GM19193 (cell line): Measurements from ENCODE around the gene CPPED1.

Source experiments
- POLR2A ChIP-seq: IDR thresholded peaks from 4 replicates; pipeline ENCODE4 v1.6.1; 2011; ENCODE audit not compliant: insufficient read depth, insufficient read length; ENCODE audit errors: extremely low read depth

CPPED1 gene

DNA sequence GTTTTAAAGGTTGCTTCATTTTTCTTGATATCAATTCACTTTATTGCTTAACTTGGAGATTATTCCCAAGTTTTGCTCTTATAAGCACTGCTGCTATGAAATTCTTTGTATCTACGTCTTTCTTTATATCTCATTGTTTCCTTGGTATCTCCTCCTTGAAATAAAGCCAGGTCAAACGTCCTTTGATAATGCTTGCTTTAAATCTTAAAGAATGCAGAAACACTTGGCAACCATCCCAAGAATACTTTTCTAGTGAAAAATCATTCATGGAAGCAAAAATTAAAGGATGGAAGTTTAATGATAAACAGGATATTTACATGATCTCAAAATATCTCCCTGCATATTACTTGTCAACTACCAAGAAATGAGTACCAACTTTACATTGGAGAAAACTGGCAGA is 175.2 kb downstream of the CPPED1 start:
- TF ChIP-seq POLR2A: no peak

DNA sequence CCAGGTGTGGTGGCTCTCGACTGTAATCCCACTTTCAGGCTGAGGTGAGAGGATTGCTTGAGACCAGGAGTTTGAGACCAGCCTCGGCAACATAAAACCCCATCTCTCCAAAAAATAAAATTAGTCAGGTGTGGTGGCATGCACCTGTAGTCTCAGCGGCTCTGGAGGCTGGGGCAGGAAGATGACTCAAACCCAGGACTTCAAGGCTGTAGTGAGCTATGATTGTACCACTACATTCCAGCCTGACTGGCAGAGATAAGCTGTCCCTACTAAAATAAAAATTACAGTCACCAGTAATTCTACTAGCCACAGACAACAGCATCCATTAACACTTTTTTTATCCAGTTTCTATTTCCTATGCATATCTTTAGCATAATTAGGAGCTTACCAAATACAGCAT is 176.3 kb downstream of the CPPED1 start:
- no peak for TF ChIP-seq POLR2A

DNA sequence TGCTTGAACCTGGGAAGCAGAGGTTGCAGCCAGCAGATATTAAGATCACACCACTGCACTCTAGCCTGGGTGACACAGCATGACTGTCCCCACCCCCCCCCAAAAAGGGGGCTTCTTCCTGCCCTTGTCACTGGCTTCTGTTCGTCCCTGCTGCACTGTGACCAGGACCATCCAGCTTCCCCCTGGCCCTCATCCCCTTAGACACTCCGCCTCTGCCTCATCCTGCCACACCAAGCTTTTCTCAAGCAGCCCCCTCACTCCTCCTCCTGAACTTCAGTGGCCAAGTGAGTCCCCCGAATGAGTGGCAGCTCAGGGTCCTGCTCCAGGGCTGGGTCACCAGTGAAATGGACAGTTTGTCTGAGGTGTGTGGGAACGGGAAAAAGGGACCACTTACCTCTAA is 177.3 kb downstream of the CPPED1 start:
- no peak for TF ChIP-seq POLR2A

DNA sequence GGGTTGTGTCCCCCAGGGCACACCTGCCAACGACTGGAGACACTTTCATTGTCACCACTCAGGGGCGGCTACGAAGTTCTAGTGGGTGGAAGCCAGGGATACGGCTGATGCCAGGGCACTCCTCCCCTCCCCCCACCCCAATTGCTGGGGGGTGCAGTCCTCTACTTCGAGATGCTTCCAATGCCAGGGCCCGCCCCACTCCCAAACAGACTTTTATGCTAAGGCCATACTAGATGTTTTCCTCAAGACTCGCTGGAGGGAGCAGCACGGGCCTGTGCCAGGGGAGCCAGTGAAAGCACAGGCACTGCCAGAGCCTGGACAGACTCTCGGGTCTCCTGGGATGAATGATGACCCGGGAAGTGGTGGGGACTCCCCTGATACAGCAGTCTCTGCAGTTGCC is 178.0 kb downstream of the CPPED1 start:
- no peak for TF ChIP-seq POLR2A

DNA sequence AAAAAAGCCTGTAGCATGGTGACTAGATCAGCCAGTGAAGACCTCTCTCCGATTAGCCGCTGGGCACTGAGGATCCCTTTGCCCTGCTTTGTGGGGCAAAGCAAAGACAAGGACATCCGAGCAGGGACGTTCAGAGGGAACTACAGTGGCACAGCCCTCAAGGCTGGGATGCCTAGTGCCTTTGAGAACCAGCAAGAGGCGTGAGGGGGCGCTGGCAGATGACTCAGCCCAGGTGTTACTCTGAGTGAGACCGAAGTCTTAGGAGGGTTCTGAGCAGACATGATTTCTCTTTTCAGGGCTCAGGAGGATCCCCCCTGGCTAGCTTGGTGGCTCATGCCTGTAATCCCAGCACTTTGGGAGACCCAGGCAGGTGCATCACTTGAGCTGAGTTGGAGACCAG is 178.6 kb downstream of the CPPED1 start:
- TF ChIP-seq POLR2A: no peak

DNA sequence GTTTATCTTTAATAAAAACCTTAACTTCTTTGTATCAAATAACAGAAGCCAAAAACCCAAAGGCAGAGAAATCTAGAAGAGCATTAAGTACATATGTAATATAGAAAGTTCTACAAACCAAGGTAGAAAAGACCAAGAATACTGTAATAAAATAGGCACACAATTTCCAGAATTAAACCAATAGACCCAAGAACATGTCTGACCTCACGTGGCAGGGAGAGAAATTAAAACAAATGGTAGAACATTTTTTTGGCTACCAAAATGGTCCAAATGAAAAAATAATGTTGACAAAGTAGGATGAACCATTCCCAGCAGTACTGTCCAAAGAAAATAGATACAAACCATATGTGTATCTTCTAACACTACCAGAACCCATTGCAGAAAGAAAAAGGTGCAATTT is 183.5 kb downstream of the CPPED1 start:
- TF ChIP-seq POLR2A: no peak

DNA sequence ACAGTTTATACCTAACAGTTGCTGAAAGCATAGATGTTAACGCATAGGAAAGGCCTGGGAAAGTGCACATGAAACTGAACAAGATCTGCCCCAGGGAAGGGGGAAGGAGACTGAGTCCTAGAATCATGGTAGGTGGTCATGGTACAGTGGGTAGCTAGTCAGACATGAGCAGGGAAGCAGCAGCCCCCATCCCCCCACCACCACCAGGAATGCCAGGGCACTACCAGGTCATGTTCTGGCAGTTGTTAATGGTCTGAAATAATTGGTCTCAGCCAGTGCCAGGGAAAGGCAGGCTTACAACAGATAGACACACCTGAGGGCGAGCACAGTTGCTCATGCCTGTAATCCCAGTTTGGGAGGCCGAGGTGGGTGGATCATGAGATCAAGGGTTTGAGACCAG is 185.2 kb downstream of the CPPED1 start:
- TF ChIP-seq POLR2A: no peak

DNA sequence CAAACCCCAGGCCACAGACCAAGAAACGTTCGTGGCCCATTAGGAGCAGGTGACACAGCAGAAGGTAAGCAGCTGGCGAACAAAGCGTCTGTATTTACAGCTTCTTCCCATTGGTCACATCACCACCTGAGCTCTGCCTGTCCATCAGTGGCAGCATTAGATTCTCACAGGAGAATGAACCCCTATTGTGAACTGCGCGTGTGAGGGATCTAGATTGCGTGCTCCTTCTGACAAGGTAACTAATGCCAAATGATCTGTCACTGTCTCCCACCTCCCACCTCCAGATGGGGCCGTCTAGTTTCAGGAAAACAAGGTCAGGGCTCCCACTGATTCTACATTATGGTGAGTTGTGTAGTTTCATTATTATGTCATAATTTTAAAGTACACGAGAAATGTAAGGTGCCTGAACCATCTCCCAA is 186.3 kb downstream of the CPPED1 start:
- TF ChIP-seq POLR2A: no peak

DNA sequence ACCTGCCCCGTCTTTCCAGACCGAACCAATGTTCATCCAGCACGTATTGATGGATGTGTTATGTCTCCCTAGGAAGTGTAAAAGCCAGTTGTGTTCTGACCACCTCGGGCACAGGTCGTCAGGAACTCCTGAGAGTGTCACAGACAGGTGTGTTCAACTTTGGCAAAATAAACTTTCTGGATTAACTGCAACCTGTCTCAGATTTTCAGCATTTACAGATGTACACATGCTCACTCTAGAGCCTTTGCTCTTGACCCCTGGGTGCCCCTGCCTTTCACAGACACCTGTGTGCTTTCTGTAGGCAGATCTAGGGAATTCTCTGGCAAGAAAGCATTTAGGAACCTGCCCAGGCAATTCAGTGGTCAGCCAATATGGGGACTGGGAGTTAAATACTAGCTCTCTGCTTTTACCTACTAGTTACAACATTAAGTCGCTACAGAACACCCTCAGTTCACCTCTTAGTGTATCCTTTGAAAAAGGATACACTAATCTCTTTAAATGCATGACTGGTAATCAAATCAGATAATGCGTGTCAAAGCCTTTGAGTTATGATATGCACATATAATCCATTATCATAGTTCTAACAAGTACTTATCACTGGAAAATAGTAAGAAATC is 188.9 kb downstream of the CPPED1 start:
- no peak for TF ChIP-seq POLR2A

DNA sequence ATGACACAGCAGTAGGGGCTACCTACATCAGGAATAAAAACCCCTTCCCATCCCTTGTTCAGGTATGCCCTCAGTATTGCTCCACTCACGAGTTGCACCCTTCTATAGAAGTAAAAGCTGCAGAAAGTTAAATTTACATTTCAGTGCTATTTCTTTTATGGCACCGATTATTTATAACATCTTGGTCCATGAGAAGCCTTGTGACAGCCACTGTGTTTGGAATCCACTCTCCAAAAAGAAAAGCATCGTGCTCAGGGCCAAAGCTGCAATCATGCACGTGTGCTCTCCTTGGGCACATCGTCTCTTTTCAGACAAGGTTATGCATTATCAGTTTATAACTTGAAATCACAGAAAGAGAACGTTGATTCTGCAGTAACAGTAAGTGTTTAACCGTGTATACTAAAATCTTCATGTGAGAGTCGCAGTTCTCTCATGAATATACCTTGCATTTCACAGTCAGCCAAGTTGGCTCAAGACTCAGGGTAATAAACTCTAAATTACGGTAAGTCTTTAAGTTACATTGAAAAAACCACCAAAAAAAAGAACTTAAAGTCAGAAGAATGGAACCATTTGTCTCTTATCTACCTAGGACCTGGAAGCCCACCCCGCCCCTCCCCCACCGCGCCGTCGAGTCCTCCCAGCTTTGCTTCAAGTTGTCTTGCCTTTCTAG is 189.6 kb downstream of the CPPED1 start:
- TF ChIP-seq POLR2A: no peak

DNA sequence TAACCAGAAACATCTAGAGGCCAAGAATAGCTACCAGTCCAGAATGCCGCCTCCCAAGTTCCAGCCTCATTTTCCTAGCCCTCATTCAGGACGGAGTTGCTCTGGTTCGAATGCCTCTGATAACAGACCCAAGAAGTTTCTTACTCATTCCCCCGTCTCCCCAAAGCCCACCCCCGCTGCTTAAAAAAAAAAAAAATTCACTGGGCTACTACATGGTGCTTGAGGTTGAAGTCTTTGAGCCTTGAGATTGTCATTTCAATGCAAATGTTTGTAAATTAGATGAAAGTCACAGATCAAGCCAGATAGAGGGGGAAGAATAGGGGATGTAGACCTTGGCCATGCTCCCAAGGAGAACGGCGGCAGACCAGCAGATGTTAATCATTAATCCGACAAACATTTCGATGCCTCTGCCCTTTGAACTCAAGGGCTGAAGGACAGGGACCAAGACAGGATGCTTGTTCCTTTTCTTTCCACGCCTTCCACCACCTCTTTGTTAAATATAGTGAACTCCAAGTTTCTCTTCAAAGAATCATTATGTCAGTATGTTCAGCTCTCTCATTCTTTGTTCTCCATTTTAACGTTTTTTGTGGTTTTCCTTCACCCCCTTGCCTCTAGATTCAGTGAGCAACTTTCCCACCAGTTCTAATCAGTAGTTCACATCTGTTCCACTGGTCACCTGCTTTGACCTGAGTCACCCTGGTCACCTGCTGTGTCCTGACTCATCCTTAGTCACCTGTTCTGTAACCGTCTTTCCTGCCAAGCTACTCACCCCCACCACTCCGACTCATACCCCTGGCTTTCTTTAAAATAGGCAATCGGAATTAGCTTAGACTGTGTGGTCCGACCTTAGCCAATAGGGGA is 190.3 kb downstream of the CPPED1 start:
- no peak for TF ChIP-seq POLR2A

DNA sequence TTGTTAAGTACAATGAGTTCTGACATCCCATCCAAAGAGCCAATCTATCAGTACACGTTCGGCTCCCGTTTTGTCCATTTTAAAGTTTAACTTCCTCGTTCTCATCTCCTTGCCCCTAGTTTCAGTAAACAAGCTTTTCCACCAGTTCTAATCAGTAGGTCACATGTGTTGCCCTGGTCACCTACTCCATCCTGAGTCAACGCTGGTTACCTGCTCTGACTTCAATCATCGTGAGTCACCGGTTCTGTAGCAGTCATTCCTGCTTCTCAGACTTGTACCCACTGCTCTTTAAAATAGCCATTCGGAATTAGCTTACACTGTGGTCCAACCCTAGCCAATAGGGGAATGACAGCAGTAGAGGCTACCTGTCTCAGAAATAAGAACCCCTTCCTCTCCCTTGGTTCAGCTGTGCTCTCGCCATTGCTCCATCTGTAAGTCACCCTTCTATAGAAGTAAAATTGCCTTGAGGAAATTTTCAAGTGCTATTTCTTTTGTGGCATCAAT is 191.0 kb downstream of the CPPED1 start:
- no peak for TF ChIP-seq POLR2A

DNA sequence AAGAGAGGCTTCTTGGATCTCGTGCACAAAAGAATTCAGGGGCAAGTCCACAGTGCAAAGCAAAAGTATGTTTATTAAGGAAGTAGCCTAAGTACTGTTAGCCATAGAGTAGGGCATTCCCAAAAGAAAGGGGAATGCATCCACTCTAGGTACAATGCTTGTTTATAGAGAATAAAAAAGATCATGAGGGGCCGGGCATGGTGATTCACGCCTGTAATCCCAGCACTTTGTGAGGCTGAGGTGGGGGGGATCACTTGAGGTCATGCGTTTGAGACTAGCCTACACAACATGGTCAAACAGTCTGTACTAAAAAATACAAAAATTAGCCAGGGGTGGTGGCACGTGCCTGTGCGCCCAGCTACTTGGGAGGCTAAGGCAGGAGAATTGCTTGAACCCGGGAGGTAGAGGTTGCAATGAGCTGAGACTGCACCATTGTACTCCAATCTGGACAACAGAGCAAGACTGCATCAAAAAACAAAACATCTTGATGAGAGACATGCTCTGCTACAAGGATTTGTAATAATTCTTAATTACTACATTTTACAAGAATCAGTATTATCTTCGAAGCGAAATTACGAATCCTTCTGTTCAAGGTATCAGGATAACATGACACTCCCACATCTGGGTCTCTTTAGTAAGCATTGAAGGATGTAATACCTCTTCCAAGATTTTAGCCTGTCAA is 191.6 kb downstream of the CPPED1 start:
- TF ChIP-seq POLR2A: no peak

DNA sequence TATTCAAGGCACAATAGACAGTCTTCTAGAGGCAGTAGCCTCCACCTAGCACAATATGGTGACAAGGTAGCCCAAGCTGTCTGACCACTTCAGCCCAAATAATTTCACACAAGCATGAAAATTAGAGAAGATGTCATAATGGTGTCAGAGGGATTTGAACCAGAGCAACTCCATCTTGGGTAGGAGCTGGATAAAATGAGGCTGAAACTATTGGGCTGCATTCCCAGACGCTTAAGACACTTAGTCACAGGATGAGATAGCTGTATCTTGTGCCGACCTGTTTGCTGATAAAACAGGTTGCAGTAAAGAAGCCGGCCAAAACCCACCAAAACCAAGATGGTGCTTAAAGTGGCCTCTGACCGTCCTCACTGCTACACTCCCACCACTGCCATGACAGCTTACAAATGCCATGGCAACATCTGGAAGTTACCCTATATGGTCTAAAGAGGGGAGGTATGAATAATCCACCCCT is 192.6 kb downstream of the CPPED1 start:
- no peak for TF ChIP-seq POLR2A

DNA sequence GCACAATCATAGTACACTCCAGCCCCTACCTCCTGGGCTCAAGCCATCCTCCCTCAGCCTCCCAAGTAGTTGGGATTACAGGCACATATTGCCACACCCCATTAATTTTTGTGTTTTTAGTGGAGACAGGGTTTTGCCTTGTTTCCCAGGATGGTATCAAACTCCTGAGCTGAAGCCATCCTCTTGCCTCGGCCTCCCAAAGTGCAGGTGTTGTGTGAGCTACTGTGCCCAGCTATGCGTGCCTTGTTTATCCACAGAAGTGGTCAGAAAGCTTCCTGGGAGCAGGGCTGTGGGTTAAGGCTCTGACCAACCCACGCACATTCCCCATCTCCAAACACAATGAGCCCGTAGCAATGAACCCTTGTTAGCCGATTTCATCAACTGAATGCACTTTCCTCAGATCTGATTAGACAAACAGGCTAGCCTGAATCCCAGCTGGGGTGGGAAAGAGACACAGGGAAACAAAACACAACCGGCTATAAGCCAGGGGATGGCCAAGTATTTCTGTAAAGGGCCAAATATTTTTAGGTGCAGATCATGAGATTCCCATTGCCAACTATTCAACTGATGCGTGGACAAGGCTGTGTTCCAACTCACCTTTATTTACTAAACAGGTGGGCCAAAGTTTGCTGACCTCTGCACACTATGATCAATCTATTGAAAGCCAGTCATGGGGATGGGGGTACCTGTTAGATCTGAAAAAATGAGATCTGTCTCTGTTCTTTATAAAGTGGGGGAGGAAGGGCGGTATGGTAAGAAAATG is 193.6 kb downstream of the CPPED1 start:
- no peak for TF ChIP-seq POLR2A
